ENCODE measurements around the gene SORBS2.

Gene SORBS2

GRCh38 chr4:185549095-185549639 is 262.8 kb downstream of the SORBS2 start:
- DNase-seq (ENCODE audit: low read depth in 1 of 2, low spot score in 1 of 2): no peak
- no peak for TF ChIP-seq JUND (IDR thresholded peaks at IDR 0.05; ENCODE audit: low read depth)
- in situ Hi-C loops (cut with HindIII; ENCODE audit: low pct_unique_long_range_greater_than_20kb, low sequenced_read_pairs): no loop called here

GRCh38 chr4:185548587-185548986 is 263.4 kb downstream of the SORBS2 start:
- in situ Hi-C loops (cut with HindIII; ENCODE audit: low pct_unique_long_range_greater_than_20kb, low sequenced_read_pairs): no loop called here
- no peak for DNase-seq (ENCODE audit: low read depth in 1 of 2, low spot score in 1 of 2)
- TF ChIP-seq JUND (IDR thresholded peaks at IDR 0.05; ENCODE audit: low read depth): no peak

GRCh38 chr4:185546335-185546734 is 265.7 kb downstream of the SORBS2 start:
- no peak for TF ChIP-seq JUND (IDR thresholded peaks at IDR 0.05; ENCODE audit: low read depth)
- no peak for DNase-seq (ENCODE audit: low read depth in 1 of 2, low spot score in 1 of 2)
- in situ Hi-C loops (cut with HindIII; ENCODE audit: low pct_unique_long_range_greater_than_20kb, low sequenced_read_pairs): no loop called here

GRCh38 chr4:185542626-185543315 is 269.2 kb downstream of the SORBS2 start:
- TF ChIP-seq JUND (IDR thresholded peaks at IDR 0.05; ENCODE audit: low read depth): no peak
- in situ Hi-C loops (cut with HindIII; ENCODE audit: low pct_unique_long_range_greater_than_20kb, low sequenced_read_pairs): no loop called here
- no peak for DNase-seq (ENCODE audit: low read depth in 1 of 2, low spot score in 1 of 2)

GRCh38 chr4:185541251-185541727 is 270.7 kb downstream of the SORBS2 start:
- in situ Hi-C loops (cut with HindIII; ENCODE audit: low pct_unique_long_range_greater_than_20kb, low sequenced_read_pairs): no loop called here
- DNase-seq (ENCODE audit: low read depth in 1 of 2, low spot score in 1 of 2): no peak
- no peak for TF ChIP-seq JUND (IDR thresholded peaks at IDR 0.05; ENCODE audit: low read depth)

- in situ Hi-C loops (cut with HindIII; ENCODE audit: low pct_unique_long_range_greater_than_20kb, low sequenced_read_pairs): no loop called here
- no peak for DNase-seq (ENCODE audit: low read depth in 1 of 2, low spot score in 1 of 2)
- no peak for TF ChIP-seq JUND (IDR thresholded peaks at IDR 0.05; ENCODE audit: low read depth)
Measured at GRCh38 chr4:185540487-185541120, 271.4 kb downstream of the SORBS2 start.

- TF ChIP-seq JUND (IDR thresholded peaks at IDR 0.05; ENCODE audit: low read depth): no peak
- no peak for DNase-seq (ENCODE audit: low read depth in 1 of 2, low spot score in 1 of 2)
- in situ Hi-C loops (cut with HindIII; ENCODE audit: low pct_unique_long_range_greater_than_20kb, low sequenced_read_pairs): no loop called here
Measured at GRCh38 chr4:185540040-185540439, 272.0 kb downstream of the SORBS2 start.

GRCh38 chr4:185538806-185539205 is 273.2 kb downstream of the SORBS2 start:
- in situ Hi-C loops (cut with HindIII; ENCODE audit: low pct_unique_long_range_greater_than_20kb, low sequenced_read_pairs): no loop called here
- no peak for DNase-seq (ENCODE audit: low read depth in 1 of 2, low spot score in 1 of 2)
- TF ChIP-seq JUND (IDR thresholded peaks at IDR 0.05; ENCODE audit: low read depth): no peak

GRCh38 chr4:185536411-185536709 is 275.6 kb downstream of the SORBS2 start:
- TF ChIP-seq JUND (IDR thresholded peaks at IDR 0.05; ENCODE audit: low read depth): no peak
- in situ Hi-C loops (cut with HindIII; ENCODE audit: low pct_unique_long_range_greater_than_20kb, low sequenced_read_pairs): no loop called here
- no peak for DNase-seq (ENCODE audit: low read depth in 1 of 2, low spot score in 1 of 2)

- TF ChIP-seq JUND (IDR thresholded peaks at IDR 0.05; ENCODE audit: low read depth): no peak
- no peak for DNase-seq (ENCODE audit: low read depth in 1 of 2, low spot score in 1 of 2)
- in situ Hi-C loops (cut with HindIII; ENCODE audit: low pct_unique_long_range_greater_than_20kb, low sequenced_read_pairs): no loop called here
Measured at GRCh38 chr4:185535612-185536410, 276.2 kb downstream of the SORBS2 start.

All from T47D (cell line).